Fibroblast of pulmonary artery (primary cell): Measurements from ENCODE around the gene FANCL.
"Not testable (repeated sequence)": the region's sequence is repeated elsewhere in the genome, so short reads cannot be mapped to it uniquely, and the experiment has no call there.

ENCODE experiments used
- DNase-seq: peaks from one replicate; pipeline ENCODE4 v3.0.0-alpha.2; 2010; ENCODE audit warnings: low read depth
- H3K4me3 ChIP-seq: replicated peaks from 2 replicates; pipeline ENCODE4 v1.5.1; 2011; ENCODE audit warnings: low read depth, mild to moderate bottlenecking, control low read depth, low read length, moderate library complexity
- TF ChIP-seq, protein P1 (sequence below): IDR thresholded peaks from 2 replicates; pipeline ENCODE4 v1.5.1; 2011; ENCODE audit warnings: mild to moderate bottlenecking, control low read depth, low read length, inconsistent platforms; ENCODE audit errors: missing control alignments

The FANCL gene

DNA sequence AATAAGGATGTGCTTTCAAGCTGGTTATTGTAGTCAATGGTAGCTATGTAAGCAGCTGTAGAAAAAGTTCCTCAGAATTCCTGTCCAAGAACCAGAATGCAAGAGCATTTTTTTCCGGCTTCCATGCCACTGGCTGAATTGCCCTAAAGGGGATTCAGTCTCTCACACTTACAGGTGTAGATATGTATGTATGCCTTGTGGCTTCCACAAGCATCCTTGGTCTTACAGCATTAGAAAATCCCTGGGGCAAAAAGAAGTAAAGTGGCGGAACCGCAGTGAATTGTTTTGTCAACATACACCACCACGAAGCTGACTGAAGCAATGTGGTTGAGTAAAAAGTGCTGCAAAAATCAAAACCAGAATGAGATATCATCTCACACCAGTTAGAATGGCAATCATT, 54.6 kb downstream of the FANCL start:
- TF ChIP-seq, protein P1, sequence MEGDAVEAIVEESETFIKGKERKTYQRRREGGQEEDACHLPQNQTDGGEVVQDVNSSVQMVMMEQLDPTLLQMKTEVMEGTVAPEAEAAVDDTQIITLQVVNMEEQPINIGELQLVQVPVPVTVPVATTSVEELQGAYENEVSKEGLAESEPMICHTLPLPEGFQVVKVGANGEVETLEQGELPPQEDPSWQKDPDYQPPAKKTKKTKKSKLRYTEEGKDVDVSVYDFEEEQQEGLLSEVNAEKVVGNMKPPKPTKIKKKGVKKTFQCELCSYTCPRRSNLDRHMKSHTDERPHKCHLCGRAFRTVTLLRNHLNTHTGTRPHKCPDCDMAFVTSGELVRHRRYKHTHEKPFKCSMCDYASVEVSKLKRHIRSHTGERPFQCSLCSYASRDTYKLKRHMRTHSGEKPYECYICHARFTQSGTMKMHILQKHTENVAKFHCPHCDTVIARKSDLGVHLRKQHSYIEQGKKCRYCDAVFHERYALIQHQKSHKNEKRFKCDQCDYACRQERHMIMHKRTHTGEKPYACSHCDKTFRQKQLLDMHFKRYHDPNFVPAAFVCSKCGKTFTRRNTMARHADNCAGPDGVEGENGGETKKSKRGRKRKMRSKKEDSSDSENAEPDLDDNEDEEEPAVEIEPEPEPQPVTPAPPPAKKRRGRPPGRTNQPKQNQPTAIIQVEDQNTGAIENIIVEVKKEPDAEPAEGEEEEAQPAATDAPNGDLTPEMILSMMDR: no peak
- no peak overlapping the region for H3K4me3 ChIP-seq
- no peak for DNase-seq

DNA sequence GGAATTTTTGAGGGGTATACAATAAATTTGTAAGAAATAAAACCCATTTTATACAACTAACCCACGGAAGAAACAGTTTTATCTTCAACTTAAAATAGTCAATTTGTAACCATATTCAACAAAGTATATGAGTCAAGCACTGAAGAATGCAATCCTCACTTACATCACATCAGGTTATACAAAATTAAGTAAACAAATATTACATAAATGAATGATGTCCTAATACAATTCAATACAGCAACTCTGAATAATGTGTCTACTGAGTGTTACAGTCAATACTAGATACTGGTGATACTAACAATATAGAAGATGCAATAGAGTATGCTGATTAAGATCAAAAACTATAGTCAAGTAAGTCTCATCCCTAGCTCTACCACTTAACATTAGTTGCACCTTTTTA, 58.6 kb downstream of the FANCL start:
- peak; percentile 34 for DNase-seq
- H3K4me3 ChIP-seq: no peak overlapping the region
- TF ChIP-seq, protein P1: no peak

DNA sequence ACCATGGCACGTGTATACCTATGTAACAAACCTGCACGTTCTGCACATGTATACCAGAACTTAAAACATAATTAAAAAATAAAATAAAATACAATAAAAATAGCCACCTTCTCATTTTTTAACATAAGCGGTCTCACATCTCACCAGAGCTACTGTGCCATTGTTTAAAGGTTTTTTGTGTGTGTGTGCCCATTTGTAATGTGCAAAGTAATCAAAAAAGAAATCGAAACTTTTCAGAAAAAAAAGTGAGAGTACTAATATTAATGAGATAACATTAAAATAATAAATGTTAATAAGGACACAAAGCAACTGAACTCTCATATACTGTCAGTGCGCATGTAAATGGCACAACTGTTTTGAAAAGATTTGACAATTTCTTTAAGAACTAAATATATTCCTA, 60.5 kb downstream of the FANCL start:
- H3K4me3 ChIP-seq: no peak overlapping the region
- DNase-seq: no peak
- TF ChIP-seq, protein P1: no peak

DNA sequence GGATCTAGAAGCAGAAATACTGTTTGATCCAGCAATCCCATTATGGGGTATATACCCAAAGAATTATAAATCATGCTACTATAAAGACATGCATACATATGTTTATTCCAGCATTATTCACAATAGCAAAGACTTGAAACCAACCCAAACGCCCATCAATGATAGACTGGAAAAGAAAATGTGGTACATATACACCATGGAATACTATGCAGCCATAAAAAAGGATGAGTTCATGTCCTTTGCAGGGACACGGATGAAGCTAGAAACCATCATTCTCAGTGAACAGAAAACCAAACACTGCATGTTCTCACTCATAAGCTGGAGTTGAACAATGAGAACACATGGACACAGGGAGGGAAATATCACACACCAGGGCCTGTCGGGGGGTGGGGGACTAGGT, 61.0 kb downstream of the FANCL start:
- not testable (repeated sequence) for DNase-seq, H3K4me3 ChIP-seq

DNA sequence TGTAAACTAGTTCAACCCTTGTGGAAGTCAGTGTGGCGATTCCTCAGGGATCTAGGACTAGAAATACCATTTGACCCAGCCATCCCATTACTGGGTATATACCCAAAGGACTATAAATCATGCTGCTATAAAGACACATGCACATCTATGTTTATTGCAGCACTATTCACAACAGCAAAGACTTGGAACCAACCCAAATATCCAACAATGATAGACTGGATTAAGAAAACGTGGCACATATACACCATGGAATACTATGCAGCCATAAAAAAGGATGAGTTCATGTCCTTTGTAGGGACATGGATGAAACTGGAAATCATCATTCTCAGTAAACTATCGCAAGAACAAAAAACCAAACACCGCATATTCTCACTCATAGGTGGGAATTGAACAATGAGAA, 63.9 kb downstream of the FANCL start:
- not testable (repeated sequence) for H3K4me3 ChIP-seq, DNase-seq

DNA sequence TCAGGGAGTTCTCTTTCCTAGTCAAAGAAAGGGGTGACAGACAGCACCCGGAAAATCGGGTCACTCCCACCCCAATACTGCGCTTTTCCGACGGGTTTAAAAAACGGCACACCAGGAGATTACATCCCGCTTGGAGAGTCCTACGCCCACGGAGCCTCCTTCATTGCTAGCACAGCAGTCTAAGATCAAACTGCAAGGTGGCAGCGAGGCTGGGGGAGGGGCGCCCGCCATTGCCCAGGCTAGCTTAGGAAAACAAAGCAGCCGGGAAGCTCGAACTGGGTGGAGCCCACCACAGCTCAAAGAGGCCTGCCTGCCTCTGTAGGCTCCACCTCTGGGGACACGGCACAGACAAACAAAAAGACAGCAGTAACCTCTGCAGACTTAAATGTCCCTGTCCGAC, 69.3 kb downstream of the FANCL start:
- not testable (repeated sequence) for DNase-seq, H3K4me3 ChIP-seq

DNA sequence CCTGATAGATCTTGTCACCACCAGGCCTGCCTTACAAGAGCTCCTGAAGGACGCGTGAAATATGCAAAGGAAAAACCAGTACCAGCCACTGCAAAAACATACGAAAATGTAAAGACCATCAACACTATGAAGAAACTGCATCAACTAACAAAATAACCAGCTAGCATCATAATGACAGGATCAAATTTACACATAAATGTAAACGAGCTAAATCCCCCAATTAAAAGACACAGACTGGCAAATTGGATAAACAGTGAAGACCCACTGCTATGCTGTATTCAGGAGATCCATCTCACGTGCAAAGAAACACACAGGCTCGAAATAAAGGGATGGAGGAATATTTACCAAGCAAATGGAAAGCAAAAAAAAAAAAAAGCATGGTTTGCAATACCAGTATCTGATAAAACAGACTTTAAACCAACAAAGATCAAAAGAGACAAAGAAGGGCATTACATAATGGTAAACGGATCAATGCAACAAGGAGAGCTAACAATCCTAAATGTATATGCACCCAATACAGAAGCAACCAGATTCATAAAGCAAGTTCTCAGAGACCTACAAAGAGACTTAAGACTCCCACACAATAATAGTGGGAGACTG, 70.7 kb downstream of the FANCL start:
- H3K4me3 ChIP-seq, DNase-seq: not testable (repeated sequence)

DNA sequence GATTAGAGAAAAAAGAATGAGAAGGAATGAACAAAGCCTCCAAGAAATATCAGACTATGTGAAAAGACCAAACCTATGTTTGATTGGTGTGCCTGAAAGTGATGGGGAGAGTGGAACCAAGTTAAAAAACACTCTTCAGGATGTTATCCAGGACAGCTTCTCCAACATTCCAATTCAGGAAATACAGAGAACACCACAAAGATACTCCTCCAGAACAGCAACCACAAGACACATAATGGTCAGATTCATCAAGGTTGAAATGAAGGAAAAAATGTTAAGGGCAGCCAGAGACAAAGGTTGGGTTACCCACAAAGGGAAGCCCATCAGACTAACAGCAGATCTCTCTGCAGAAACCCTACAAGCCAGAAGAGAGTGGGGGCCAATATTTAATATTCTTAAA, 71.3 kb downstream of the FANCL start:
- H3K4me3 ChIP-seq: not testable (repeated sequence)
- peak; percentile 24 for DNase-seq

DNA sequence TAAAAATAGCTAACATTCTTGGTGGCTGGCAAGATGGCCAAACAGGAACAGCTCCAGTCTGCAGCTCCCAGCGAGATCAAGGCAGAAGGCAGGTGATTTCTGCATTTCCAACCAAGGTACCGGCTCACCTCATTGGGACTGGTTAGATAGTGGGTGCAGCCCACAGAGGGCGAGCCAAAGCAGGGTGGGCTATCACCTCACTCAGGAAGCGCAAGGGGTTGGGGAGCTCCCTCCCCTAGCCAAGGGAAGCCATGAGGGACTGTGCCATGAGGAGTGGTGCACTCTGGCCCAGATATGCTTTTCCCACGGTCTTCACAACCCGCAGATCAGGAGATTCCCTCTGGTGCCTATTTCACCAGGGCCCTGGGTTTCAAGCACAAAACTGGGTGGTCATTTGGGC, 73.0 kb downstream of the FANCL start:
- H3K4me3 ChIP-seq, DNase-seq: not testable (repeated sequence)

DNA sequence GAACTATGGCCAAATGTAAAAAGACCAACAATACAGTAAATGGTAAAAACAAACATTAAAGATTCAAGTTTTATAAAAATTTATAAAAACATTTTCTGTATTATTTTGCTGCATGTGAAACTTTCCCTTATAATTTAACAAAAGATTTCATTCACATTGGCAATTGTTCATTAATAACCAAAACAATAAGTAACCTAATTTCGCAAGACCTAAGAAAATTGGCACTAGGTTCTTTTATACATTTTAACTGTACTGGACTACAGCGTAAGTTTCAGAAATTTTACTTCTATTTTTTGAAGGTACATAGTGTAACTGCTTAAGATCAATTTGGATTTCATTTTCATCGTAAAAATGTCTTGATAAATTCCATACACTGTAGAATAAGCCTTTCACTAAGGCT, 77.2 kb downstream of the FANCL start:
- no peak overlapping the region for H3K4me3 ChIP-seq
- TF ChIP-seq, protein P1: no peak
- DNase-seq: no peak

DNA sequence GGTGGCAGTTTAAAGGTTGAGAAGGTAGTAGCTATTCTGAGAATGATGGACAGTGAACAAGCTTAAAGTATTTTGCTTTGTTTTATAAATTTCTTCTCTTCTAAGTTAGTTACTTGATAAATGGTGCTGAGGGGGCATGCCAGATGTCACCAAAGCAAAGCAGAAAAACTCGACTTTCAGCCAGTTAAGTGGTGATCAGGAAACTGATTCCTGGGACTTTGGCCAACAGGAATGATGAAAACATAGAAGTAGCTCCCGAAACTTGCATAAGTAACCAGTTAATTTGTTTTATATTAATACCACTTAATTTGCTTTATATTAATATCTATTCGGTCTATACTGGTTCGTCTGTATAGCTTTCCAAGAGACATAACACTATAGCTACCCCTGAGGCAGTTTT, 82.6 kb downstream of the FANCL start:
- TF ChIP-seq, protein P1: no peak
- H3K4me3 ChIP-seq: no peak overlapping the region
- DNase-seq: peak; percentile 27
